Femur (tissue), 1 donor: ENCODE measurements around the gene CTNNA2.

ENCODE experiments used
- DNase-seq: peaks from one replicate; pipeline ENCODE4 v3.0.0-alpha.2; 2017

CTNNA2 gene

DNA sequence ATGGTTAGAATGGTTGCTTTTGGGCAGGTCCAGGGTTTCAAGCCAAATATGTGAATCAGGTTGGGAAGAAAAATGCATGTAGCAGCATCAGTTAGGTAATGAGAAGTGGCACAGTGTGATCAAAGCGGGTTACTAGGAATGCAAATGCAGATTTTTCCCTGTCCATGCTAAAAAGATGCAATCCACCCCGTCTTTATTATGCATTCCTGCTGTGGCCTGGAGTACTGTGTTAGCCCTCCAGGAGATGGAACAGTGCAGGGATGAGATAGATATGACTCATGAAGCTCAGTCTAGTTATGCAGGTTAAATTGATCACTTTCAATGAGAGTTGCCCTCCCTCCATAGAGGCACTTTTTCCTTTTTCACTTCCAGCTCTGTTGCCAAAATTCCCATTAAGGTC lies 283.8 kb downstream of the CTNNA2 start:
- no peak for DNase-seq

- no peak for DNase-seq
Measured at GRCh38 chr2:79798776-79799175, 285.9 kb downstream of the CTNNA2 start.

GRCh38 chr2:79799729-79800128 lies 286.9 kb downstream of the CTNNA2 start:
- no peak for DNase-seq

GRCh38 chr2:79801082-79801481 lies 288.2 kb downstream of the CTNNA2 start:
- no peak for DNase-seq

DNA sequence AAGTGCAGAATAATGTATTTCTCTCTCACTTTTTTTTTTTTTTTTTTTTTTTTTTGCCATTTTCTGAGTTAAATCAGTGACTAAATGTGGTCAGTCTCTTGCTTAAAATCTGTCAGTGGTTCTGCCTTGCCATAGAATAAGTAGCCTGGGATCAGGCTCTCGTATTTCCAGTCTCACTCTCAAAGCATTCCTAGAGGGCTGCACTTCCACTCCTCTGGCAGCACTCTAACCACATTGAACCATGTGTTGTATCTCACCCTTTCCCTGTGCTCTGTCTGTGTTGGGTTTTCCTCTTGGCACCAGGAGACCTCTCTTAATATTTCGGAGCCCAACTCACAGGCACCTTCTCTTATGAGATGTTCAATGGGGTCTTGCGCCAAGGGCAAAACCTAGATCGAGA lies 304.4 kb downstream of the CTNNA2 start:
- DNase-seq, result no peak

DNA sequence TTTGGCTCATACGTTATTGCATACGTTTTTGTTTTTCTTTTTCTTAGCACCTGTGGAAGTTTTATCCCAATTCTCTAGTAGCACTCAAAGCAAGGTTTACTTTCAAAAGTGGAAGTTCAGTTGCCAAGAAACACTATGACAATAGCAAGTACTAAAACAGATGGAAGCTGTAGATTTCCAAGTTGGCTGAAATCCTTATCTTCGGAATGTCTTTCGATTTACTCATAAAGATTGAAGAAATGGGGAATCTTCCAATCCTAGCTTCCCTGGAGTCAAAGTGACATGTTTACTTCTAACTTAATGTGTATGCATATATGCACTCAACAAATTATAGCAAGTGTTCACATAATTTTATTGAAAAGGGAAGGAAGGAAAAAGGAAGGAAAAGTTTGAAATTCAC lies 307.4 kb downstream of the CTNNA2 start:
- no peak for DNase-seq

DNA sequence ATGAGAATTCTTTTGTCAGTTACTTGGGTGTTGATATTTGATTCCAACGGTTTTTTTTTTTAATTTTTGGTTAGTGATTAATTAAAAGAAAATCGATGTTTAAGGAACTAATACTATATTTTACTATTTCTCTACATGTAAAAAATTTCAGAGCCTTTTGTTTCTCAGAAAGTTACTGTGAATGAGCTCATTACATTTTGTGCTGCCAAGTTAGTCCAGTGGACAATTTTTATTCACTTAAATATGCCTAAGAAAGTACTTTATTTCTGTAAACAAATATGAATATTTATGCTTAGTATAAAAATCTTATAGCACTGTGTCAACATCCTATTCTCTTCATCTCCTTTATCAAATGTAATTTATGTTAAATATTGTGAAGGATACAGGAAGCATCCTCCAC lies 309.3 kb downstream of the CTNNA2 start:
- DNase-seq, result no peak

DNA sequence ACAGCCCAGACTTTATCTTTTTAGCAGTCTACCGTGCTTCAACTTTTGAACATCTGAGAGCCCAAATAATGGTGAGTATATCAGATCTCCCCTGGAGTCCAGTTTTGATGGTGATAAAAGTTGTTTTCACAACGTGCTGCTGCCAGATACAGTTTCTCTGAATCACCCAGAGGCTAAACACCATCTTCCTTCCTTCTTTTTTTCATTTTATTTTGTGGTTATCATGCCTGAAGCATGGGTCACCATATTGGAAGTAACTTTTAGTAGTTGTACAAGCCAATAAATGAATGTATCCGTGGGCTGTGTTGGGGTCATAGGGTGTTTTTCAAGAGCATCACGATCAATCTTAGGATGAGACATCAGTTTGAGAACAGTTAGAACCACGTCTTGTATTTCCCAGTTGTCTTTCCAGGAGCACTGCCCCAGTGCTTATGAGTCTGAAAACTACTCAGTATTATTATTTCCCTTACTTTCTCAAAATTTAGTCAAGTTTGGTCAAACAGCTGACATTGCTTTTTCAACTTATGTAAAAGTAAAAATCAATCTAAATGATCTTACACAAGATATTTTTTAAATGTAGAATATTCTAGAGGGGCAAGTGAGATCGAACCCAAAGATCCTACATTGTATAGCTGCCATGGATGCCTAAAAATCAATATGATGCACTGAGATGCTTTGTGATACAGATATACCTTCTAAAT lies 311.4 kb downstream of the CTNNA2 start:
- no peak for DNase-seq

GRCh38 chr2:79827881-79828280 lies 315.0 kb downstream of the CTNNA2 start:
- DNase-seq, result no peak

- DNase-seq, result no peak
Measured at GRCh38 chr2:79830501-79830900, 317.6 kb downstream of the CTNNA2 start.

DNA sequence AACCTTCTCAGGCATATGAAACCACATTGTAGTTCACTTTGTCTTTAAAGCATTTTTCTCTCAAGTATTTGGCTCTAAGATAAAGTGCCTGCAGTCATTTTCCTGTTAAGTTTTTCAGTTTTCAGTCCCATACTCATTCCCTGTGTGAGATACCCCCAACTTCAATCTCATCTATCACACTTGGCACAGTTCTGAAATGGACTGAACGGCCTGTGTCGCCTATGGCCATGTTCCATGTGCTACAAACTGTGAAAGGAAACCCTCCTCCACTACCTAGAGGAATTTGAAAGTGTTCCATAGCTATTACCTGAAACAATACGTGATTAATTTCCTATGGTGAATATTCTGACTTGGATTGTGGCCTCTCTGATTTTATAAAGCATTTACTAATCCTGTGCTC lies 319.1 kb downstream of the CTNNA2 start:
- no peak for DNase-seq

- no peak for DNase-seq
Measured at GRCh38 chr2:79832511-79833234, 319.8 kb downstream of the CTNNA2 start.

DNA sequence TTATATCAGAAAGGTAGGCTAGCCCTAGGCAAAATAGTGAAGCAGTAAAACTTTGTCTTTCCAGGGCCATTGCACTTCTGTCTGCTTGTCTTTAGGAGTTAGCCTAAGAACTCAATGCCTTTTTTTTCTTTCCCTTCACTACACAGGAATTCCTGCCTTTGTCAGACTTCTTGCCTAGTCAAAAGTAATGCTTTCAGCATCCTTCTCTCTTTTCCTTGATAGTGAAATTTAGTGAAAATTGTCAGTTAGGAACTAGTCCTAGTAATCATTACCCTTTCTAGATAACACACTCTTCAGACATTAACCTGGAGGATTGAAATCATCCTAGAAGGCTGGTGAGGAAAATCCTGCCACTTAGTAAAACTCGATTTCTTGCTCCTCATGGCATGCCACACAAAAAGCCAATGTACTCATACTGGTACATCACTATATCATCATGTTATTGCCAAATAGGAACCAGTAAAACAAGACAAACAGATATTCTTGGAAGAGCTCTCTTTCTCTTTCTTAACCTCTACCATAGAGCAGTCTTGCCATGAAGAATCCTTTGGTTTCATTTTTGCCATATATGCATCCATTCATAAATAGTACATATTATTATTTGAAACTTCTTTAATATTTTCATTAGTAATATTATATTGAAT lies 320.5 kb downstream of the CTNNA2 start:
- no peak for DNase-seq

GRCh38 chr2:79835911-79836310 lies 323.1 kb downstream of the CTNNA2 start:
- DNase-seq, result no peak

DNA sequence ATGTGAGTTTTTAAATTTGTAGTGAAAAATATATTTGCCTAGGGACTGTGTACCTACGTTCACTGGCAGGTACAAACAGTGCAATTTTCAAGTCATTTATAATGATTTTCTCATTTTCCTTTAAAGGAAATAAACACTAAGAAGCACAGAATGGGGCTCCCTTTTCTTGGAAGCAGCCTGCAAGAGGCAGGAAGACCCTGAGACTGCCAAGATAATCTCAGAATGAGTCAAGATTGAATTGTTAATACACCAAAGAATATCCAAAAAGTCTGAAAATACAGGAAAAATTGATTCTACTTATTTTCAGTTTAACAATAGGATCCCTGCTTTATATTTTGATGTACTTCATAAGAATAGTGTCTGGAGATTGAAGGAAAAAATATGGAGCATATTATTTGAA lies 331.2 kb downstream of the CTNNA2 start:
- DNase-seq, result no peak

GRCh38 chr2:79846878-79847277 lies 334.0 kb downstream of the CTNNA2 start:
- no peak for DNase-seq

GRCh38 chr2:79849241-79849640 lies 336.4 kb downstream of the CTNNA2 start:
- DNase-seq, result no peak

GRCh38 chr2:79849949-79850348 lies 337.1 kb downstream of the CTNNA2 start:
- no peak for DNase-seq

DNA sequence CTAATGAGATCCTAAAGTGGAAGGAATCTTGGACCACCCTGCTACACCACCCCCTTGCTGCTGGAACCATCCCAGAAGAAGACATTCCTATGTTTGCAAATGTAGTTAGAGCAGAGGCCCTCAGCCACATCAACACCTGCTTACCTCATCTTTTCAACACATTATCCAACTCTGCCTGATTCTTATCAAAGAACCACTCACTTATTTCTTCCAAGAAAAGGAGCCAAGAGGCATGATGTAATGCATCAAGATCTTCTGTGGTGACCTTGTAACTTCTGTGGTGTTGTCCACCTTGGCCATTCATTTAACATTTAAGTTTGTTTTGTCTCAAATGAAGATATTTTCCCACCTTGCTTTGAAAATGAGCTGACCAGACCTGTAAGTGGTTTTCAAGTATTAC lies 338.1 kb downstream of the CTNNA2 start:
- DNase-seq, result no peak

DNA sequence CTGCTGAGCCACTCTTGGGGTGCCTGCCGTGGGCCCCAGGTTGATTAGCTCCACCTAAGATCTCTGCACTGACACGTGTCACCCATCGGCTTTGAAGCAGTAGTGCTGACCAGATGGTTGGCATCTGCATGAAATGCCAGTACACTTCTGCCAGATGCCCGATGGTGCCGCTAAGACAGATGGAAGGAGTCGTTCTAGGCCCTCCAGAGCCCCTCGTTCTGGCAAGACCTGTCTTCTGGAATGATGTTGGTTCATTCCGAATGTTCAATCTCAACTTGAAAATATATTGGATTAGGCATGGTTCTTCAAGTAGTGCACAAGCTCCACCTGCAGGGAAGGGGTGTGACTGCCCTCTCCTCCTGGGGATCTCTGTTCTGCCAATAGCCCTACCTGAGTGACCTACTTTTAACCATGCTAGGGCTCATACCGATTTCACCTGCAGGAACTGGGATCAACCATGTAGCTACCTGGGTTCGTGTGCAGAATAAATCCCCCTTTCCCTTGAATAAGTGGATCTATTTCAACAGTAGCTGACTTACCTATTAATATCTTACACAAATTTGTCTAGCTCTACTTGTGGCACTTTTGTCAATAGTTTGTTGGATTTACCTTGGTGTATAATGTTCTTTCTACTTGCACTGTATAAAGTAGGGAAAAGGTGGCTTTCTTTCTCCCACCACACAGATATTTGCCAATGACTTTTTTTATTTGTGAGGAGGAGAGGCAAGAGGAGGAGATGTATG lies 342.6 kb downstream of the CTNNA2 start:
- no peak for DNase-seq

- DNase-seq, result no peak
Measured at GRCh38 chr2:79857888-79858287, 345.0 kb downstream of the CTNNA2 start.

DNA sequence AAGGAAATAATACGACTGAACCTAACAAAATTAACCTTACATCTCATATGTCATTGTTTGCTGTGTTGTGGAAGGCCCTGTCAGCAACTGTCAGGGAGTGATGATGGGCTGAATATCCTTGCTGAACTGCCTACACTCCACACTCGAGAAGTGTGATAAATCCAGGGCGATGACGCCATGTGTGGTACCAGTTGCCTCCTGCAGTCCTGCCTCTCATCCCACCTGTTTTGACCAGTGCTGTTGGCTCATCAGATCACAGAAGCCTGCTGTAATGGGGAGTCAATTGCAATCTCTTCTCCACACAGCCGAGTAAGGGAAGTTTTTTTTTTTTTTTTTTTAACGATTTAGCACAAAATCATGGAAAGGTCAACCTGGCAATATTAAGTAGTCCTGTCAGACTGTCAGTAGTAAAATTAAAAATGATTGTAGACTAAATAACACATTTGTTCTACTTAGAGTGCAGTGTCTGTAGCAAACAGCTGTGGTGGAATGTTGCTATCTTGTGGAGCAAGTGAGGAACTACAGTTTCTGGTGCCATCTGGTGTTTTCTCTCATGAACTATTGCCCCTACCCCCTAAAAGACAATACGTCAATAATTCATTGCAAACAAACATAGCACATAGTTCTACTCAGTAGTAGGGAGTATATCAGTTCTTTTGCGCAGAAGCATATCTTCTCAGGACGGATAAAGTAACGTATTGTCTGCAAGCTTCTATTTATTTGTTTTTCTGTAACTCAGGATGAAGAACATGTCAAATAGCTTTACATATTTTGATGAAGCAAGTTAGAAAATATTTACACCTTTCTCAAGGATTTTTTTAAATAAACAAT lies 347.6 kb downstream of the CTNNA2 start:
- no peak for DNase-seq

GRCh38 chr2:79861059-79861374 lies 348.2 kb downstream of the CTNNA2 start:
- DNase-seq, result no peak
